ENCODE data around the gene BRSK1. TPM values are rescaled to one million over a fixed set of nuclear protein-coding genes. Genes with fewer than 3 reads are reported as not detected.
A peak's percentile ranks its signal among the peaks of the same experiment; 100 is the strongest.

BRSK1 gene
- polyA plus RNA-seq, 4 donors: 14.4 to 21.4 (median 15.9) TPM

GRCh38 chr19:55270172-55270942 lies 13.4 kb upstream of the BRSK1 start:
- DNase-seq (ENCODE audit: low read depth in 4 of 4, low spot score in 2 of 4): no peak

- no peak for DNase-seq (ENCODE audit: low read depth in 4 of 4, low spot score in 2 of 4)
Observed at GRCh38 chr19:55272142-55272541, 11.7 kb upstream of the BRSK1 start.

- no peak for DNase-seq (ENCODE audit: low read depth in 4 of 4, low spot score in 2 of 4)
Observed at GRCh38 chr19:55273978-55274707, 9.7 kb upstream of the BRSK1 start.

GRCh38 chr19:55275851-55276719 lies 7.7 kb upstream of the BRSK1 start:
- DNase-seq (ENCODE audit: low read depth in 4 of 4, low spot score in 2 of 4): no peak

- DNase-seq (ENCODE audit: low read depth in 4 of 4, low spot score in 2 of 4): no peak
Observed at GRCh38 chr19:55276720-55277430, 6.9 kb upstream of the BRSK1 start.

- DNase-seq (ENCODE audit: low read depth in 4 of 4, low spot score in 2 of 4): no peak
Observed at GRCh38 chr19:55277494-55277893, 6.3 kb upstream of the BRSK1 start.

GRCh38 chr19:55278391-55279135 lies 5.2 kb upstream of the BRSK1 start:
- no peak for DNase-seq (ENCODE audit: low read depth in 4 of 4, low spot score in 2 of 4)

- DNase-seq (ENCODE audit: low read depth in 4 of 4, low spot score in 2 of 4): no peak
Observed at GRCh38 chr19:55279340-55279739, 4.5 kb upstream of the BRSK1 start.

GRCh38 chr19:55279770-55280643 lies 3.8 kb upstream of the BRSK1 start, which contains the start of gene HSPBP1:
Gene HSPBP1 (minus strand): TSS chr19:55280110. CDS start chr19:55279608, 502 bp downstream.
- DNase-seq (ENCODE audit: low read depth in 4 of 4, low spot score in 2 of 4): peak; percentile 82 to 92 (median 88)

GRCh38 chr19:55284405-55285058 lies 735 bp downstream of the BRSK1 start:
- no peak for DNase-seq (ENCODE audit: low read depth in 4 of 4, low spot score in 2 of 4)

- DNase-seq (ENCODE audit: low read depth in 4 of 4, low spot score in 2 of 4): no peak
Observed at GRCh38 chr19:55285229-55285890, 1.6 kb downstream of the BRSK1 start.

GRCh38 chr19:55287361-55288079 lies 3.7 kb downstream of the BRSK1 start:
- no peak for DNase-seq (ENCODE audit: low read depth in 4 of 4, low spot score in 2 of 4)

GRCh38 chr19:55289117-55289796 lies 5.5 kb downstream of the BRSK1 start:
- no peak for DNase-seq (ENCODE audit: low read depth in 4 of 4, low spot score in 2 of 4)

- DNase-seq (ENCODE audit: low read depth in 4 of 4, low spot score in 2 of 4): no peak
Observed at GRCh38 chr19:55297267-55297666, 13.5 kb downstream of the BRSK1 start.

GRCh38 chr19:55299991-55300390 lies 16.2 kb downstream of the BRSK1 start:
- DNase-seq (ENCODE audit: low read depth in 4 of 4, low spot score in 2 of 4): no peak

GRCh38 chr19:55300886-55301458 lies 17.2 kb downstream of the BRSK1 start:
- no peak for DNase-seq (ENCODE audit: low read depth in 4 of 4, low spot score in 2 of 4)
